ENCODE measurements around the gene OR6V1.

GRCh38 chr7:143063741-143064140, 11.6 kb downstream of the OR6V1 start:
- TF ChIP-seq CTCF (conservative IDR thresholded peaks at IDR 0.05; ENCODE audit: low read depth, low read length) (no peak), EZH2 (IDR thresholded peaks at IDR 0.05; ENCODE audit: borderline replicate concordance, low read depth, low read length, poor library complexity, severe bottlenecking) (no peak)

Measured in A673 (cell line).